ENCODE results near the gene SNX33. TPM values are rescaled to one million over a fixed set of nuclear protein-coding genes. Genes with fewer than 3 reads are reported as not detected.
"Not testable (repeated sequence)": the region's sequence is repeated elsewhere in the genome, so short reads cannot be mapped to it uniquely, and the experiment has no call there.

The SNX33 gene
- polyA plus RNA-seq, 2 of the 4 experiments (the other 2 are of a cell fraction), result 8.4 to 11.2 TPM

DNA sequence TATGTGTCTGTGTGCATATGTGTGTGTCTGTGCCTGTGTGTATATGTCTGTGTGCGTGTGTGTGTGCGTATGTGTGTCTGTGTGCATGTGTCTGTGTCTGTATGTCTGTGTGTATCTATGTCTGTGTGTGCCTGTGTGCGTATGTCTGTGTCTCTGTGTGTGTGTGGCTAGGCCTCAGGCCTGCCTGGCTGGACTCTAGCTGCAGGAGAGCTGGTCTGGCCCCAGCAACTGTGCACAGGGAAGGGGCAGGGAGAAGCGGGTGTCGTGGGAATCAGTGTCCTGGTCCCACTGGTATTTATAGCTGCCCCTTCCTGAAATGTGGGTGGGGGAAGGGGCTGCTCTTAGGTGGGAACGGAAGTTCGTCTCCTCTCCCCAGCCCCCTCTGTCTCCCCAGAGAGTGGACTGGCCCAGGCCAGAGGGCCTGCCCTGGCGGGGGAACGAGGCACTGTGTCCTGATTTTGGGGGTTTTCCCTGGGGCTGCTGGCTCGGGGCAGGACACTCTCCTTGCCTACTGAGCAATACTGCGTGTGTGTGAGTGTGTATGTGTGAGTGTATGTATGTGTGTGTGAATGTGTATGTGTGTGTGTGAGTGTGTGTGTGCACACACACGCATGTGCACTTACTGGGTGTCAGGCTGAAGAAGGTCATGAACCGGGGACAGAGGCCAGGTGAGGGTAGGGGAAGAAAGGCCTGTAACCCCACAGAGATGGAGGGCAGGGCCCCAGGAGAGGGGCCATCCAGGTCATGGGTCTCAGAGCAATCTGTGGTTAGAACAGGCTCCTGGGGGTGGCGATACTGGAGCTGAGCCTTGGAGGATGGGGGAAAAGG, 58.4 kb downstream of the SNX33 start:
- no peak overlapping the region for H3K4me3 ChIP-seq
- no peaks in the 10 kb centered on the region for H3K9me3 ChIP-seq
- H3K4me1 ChIP-seq, result peaks cover 9% of the 10 kb centered on the region; the same call in 2 of the 3 replicates
- no peak overlapping the region for H3K4me2 ChIP-seq
- no peak overlapping the region for H3K27ac ChIP-seq
- CTCF ChIA-PET, result interaction anchor here (0.8 to 1.9 kb wide), 5 partner anchors 9 to 96 kb away, joined by 3 to 6 read pairs (median 3); a partner anchor contains a TSS
- DNase-seq (ENCODE audit: low read depth in 1 of 2, low spot score in 1 of 2) (peak in 1 of 2 experiments; percentile 40), FAIRE-seq (peak; percentile 7), ATAC-seq (peak in 1 of 2 experiments; percentile 6; a peak in 1 of 6 replicates)
- POLR2A ChIA-PET, result interaction anchor here (0.7 kb wide), 1 partner anchor 18 kb away, joined by 4 read pairs; a partner anchor contains a TSS
- TF ChIP-seq MAZ (IDR thresholded peaks at IDR 0.05; ENCODE audit: borderline replicate concordance, low read depth, low read length), result no peak
- TF ChIP-seq SREBF2 (IDR thresholded peaks at IDR 0.05), result no peak
- no peak for TF ChIP-seq NFE2L2 (conservative IDR thresholded peaks at IDR 0.05; ENCODE audit: low read length)
- TF ChIP-seq CHD2 (IDR thresholded peaks at IDR 0.05; ENCODE audit: low read length, partially characterized antibody), result no peak
- no peak for TF ChIP-seq HEYL (CRISPR knock-in tag; IDR thresholded peaks at IDR 0.05)
- TF ChIP-seq, protein P1, sequence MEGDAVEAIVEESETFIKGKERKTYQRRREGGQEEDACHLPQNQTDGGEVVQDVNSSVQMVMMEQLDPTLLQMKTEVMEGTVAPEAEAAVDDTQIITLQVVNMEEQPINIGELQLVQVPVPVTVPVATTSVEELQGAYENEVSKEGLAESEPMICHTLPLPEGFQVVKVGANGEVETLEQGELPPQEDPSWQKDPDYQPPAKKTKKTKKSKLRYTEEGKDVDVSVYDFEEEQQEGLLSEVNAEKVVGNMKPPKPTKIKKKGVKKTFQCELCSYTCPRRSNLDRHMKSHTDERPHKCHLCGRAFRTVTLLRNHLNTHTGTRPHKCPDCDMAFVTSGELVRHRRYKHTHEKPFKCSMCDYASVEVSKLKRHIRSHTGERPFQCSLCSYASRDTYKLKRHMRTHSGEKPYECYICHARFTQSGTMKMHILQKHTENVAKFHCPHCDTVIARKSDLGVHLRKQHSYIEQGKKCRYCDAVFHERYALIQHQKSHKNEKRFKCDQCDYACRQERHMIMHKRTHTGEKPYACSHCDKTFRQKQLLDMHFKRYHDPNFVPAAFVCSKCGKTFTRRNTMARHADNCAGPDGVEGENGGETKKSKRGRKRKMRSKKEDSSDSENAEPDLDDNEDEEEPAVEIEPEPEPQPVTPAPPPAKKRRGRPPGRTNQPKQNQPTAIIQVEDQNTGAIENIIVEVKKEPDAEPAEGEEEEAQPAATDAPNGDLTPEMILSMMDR (IDR thresholded peaks at IDR 0.05), result no peak
- no peak for TF ChIP-seq RCOR1 (IDR thresholded peaks at IDR 0.05; ENCODE audit: low read depth, low read length)
- TF ChIP-seq CEBPB (IDR thresholded peaks at IDR 0.05), result no peak
- no peak for TF ChIP-seq RAD21 (conservative IDR thresholded peaks at IDR 0.05 in 1 of 2, IDR thresholded peaks at IDR 0.05 in 1 of 2)
- no peak for TF ChIP-seq KDM1A (IDR thresholded peaks at IDR 0.05; ENCODE audit: low read depth)
- no peak for TF ChIP-seq POLR2A (IDR thresholded peaks at IDR 0.05; ENCODE audit: low read length)
- no peak for TF ChIP-seq HOXB13 (CRISPR knock-in tag; IDR thresholded peaks at IDR 0.05; ENCODE audit: low read depth)
- no peak for TF ChIP-seq BHLHE40 (IDR thresholded peaks at IDR 0.05; ENCODE audit: low read depth, low read length)
- TF ChIP-seq, protein P2, sequence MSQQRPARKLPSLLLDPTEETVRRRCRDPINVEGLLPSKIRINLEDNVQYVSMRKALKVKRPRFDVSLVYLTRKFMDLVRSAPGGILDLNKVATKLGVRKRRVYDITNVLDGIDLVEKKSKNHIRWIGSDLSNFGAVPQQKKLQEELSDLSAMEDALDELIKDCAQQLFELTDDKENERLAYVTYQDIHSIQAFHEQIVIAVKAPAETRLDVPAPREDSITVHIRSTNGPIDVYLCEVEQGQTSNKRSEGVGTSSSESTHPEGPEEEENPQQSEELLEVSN (IDR thresholded peaks at IDR 0.05; ENCODE audit: borderline replicate concordance, low read depth), result no peak
- TF ChIP-seq ESRRA (IDR thresholded peaks at IDR 0.05; ENCODE audit: borderline replicate concordance, low read length), result no peak
- TF ChIP-seq NR3C1 (IDR thresholded peaks at IDR 0.05), result no peak
- no peak for TF ChIP-seq EHF (CRISPR knock-in tag; IDR thresholded peaks at IDR 0.05)
- no peak for TF ChIP-seq ZSCAN20 (CRISPR knock-in tag; IDR thresholded peaks at IDR 0.05)
- 81% methylated on average over 14 of the region's 14 CpGs for WGBS (ENCODE audit: missing lambda C conversion rate)

DNA sequence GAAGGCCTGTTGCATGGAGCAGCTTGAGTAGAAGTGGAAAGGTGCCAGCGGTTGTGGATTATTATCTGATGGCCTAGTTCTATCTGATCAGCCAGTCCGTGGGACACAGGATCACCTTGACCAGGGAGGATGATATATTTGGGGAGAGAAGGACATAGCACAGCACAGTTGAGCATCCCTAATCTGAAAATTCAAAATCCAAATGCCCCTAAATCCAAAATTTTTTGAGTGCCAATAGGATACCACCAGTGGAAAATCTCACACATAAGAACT, 58.9 kb downstream of the SNX33 start:
- Histone ChIP-seq H3K4me3 (no peak overlapping the region), H3K4me1 (peaks cover 9% of the 10 kb centered on the region; the same call in 2 of the 3 replicates), H3K4me2 (no peak overlapping the region), H3K9me3 (no peaks in the 10 kb centered on the region), H3K27ac (no peak overlapping the region)
- DNase-seq (ENCODE audit: low read depth in 1 of 2, low spot score in 1 of 2) (no peak), FAIRE-seq (no peak), ATAC-seq (no peak)
- TF ChIP-seq RARB (CRISPR knock-in tag; IDR thresholded peaks at IDR 0.05), result no peak
- TF ChIP-seq CHD4 (IDR thresholded peaks at IDR 0.05; ENCODE audit: borderline replicate concordance), result no peak
- no peak for TF ChIP-seq ZC3H11A (IDR thresholded peaks at IDR 0.05)
- no peak for TF ChIP-seq BHLHE40 (IDR thresholded peaks at IDR 0.05; ENCODE audit: low read depth, low read length)
- TF ChIP-seq EHMT2 (IDR thresholded peaks at IDR 0.05; ENCODE audit: low read depth), result no peak
- TF ChIP-seq, protein P3, sequence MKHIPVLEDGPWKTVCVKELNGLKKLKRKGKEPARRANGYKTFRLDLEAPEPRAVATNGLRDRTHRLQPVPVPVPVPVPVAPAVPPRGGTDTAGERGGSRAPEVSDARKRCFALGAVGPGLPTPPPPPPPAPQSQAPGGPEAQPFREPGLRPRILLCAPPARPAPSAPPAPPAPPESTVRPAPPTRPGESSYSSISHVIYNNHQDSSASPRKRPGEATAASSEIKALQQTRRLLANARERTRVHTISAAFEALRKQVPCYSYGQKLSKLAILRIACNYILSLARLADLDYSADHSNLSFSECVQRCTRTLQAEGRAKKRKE (CRISPR knock-in tag; IDR thresholded peaks at IDR 0.05; ENCODE audit: low read depth), result no peak
- no peak for TF ChIP-seq RFX5 (IDR thresholded peaks at IDR 0.05)
- TF ChIP-seq NPAS2 (CRISPR knock-in tag; IDR thresholded peaks at IDR 0.05; ENCODE audit: borderline replicate concordance), result no peak
- no peak for TF ChIP-seq ZSCAN20 (CRISPR knock-in tag; IDR thresholded peaks at IDR 0.05)
- ChIA-PET POLR2A (interaction anchor here (0.7 kb wide), 2 partner anchors 17 to 35 kb away, joined by 4 read pairs; a partner anchor contains a TSS), CTCF (interaction anchor here (0.8 to 1.9 kb wide), 5 partner anchors 10 to 96 kb away, joined by 3 to 5 read pairs (median 3); a partner anchor contains a TSS)
- WGBS (ENCODE audit: missing lambda C conversion rate), result 79% methylated on average over 2 of the region's 2 CpGs

DNA sequence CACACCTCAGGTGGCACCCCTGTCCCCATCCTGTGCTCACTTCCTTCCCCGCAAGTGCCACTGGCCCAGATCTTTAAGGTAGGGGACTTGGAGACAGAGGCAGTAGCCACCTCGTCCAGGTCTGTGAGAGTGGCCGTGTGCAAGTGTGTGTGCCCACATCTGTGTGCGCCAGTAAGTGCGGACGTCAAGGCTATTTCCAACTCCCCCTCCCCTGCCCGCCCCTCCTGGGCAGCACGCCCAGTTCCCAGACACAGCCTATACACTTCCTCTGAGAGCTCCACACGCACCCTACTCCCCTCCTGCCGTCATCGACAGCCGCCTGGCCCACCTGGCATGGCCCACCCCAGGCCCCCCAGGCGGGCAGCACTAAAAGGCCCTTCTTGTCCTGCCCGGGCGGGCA, 61.7 kb downstream of the SNX33 start:
- H3K27ac ChIP-seq; FAIRE-seq; ATAC-seq; H3K4me3 ChIP-seq; DNase-seq (ENCODE audit: low read depth in 1 of 2, low spot score in 1 of 2); POLR2A ChIA-PET; H3K9me3 ChIP-seq; H3K4me1 ChIP-seq; H3K4me2 ChIP-seq: not testable (repeated sequence)
- WGBS (ENCODE audit: missing lambda C conversion rate), result 85% methylated on average over 11 of the region's 15 CpGs
- CTCF ChIA-PET, result interaction anchor here (1.0 kb wide), 1 partner anchor 24 kb away, joined by 3 read pairs; no protein-coding TSS in a partner anchor

DNA sequence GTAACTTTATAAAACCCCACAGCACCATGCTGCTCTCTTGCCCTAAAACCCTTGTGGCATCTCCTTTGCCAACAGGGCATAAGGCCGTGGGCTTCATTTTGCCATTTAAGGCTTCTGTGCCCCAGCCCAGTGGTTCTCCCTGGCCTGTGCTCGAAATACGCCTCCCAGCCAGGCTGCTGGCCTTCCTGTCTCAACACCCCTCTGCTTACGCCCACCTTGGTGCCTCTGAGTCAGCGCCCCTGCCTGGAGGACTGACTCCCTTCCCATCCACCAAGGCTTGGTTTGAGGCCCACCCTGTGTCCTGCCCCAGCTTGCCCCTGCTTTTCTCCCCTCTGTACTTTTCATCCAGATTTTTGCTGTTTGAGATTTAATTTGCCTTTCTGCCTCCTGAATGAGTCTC, 63.2 kb downstream of the SNX33 start:
- WGBS (ENCODE audit: missing lambda C conversion rate), result 73% methylated on average over 5 of the region's 5 CpGs
- H3K4me3 ChIP-seq; FAIRE-seq; CTCF ChIA-PET; POLR2A ChIA-PET; DNase-seq (ENCODE audit: low read depth in 1 of 2, low spot score in 1 of 2); H3K4me1 ChIP-seq; ATAC-seq; H3K4me2 ChIP-seq; H3K27ac ChIP-seq; H3K9me3 ChIP-seq: not testable (repeated sequence)

DNA sequence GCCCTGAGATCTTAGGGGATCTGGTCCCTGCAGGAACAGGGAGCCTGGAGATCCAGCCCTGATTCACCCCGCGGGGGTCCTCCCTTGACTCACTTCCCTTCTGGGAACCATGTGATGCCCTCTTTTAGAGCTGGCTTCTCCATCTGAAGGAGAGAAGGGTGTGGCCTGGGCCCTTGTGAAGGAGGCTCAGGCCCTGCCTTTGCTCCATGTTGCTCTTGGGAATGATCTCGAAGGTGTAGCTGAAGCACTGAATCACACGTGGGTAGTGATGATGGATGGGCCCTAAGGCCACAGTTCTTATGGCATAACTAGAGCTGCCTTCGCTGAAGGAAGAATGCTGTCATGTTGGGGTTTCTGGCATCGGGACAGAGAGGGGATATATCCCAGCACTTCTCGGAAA, 63.8 kb downstream of the SNX33 start:
- POLR2A ChIA-PET; FAIRE-seq; H3K9me3 ChIP-seq; H3K4me2 ChIP-seq; H3K4me1 ChIP-seq; DNase-seq (ENCODE audit: low read depth in 1 of 2, low spot score in 1 of 2); H3K27ac ChIP-seq; CTCF ChIA-PET; H3K4me3 ChIP-seq: not testable (repeated sequence)
- peak in 1 of 2 experiments; percentile 7; a peak in 1 of 6 replicates for ATAC-seq
- WGBS (ENCODE audit: missing lambda C conversion rate), result 55% methylated on average over 7 of the region's 7 CpGs

Data from A549 (cell line).